ENCODE data around the gene CACNA1C. TPM values are rescaled to one million over a fixed set of nuclear protein-coding genes. Genes with fewer than 3 reads are reported as not detected.

Gene CACNA1C
- total RNA-seq, 3 donors from 2014 or later, result 2.6 to 11.8 (median 9.5) TPM

- Histone ChIP-seq H3K27ac (no peak overlapping the region), H3K36me3 (no peaks in the 10 kb centered on the region), H3K4me3 (no peak overlapping the region), H3K9me3 (no peaks in the 10 kb centered on the region), H3K27me3 (no peaks in the 10 kb centered on the region), H3K4me1 (no peaks in the 10 kb centered on the region)
- TF ChIP-seq POLR2AphosphoS5 (IDR thresholded peaks at IDR 0.05) (no peak), CTCF (IDR thresholded peaks at IDR 0.05) (no peak), POLR2A (IDR thresholded peaks at IDR 0.05) (no peak)
- DNase-seq (ENCODE audit: low spot score in 2 of 2), result no peak
- intact Hi-C loops (cut with DNase I; ENCODE audit: low total_unique reads), result no loop called here
Observed at GRCh38 chr12:2504577-2504976, 451.8 kb downstream of the CACNA1C start.

GRCh38 chr12:2507814-2508213 is 455.0 kb downstream of the CACNA1C start:
- H3K9me3 ChIP-seq, result no peaks in the 10 kb centered on the region
- no peak overlapping the region for H3K4me3 ChIP-seq
- DNase-seq (ENCODE audit: low spot score in 2 of 2), result no peak
- no peak overlapping the region for H3K27ac ChIP-seq
- no peaks in the 10 kb centered on the region for H3K4me1 ChIP-seq
- TF ChIP-seq CTCF (IDR thresholded peaks at IDR 0.05), result no peak
- no peak for TF ChIP-seq POLR2A (IDR thresholded peaks at IDR 0.05)
- no peak for TF ChIP-seq POLR2AphosphoS5 (IDR thresholded peaks at IDR 0.05)
- no peaks in the 10 kb centered on the region for H3K36me3 ChIP-seq
- H3K27me3 ChIP-seq, result no peaks in the 10 kb centered on the region
- intact Hi-C loops (cut with DNase I; ENCODE audit: low total_unique reads), result no loop called here

GRCh38 chr12:2509137-2509536 is 456.4 kb downstream of the CACNA1C start:
- intact Hi-C loops (cut with DNase I; ENCODE audit: low total_unique reads), result no loop called here
- H3K27me3 ChIP-seq, result no peaks in the 10 kb centered on the region
- no peak overlapping the region for H3K27ac ChIP-seq
- no peaks in the 10 kb centered on the region for H3K4me1 ChIP-seq
- H3K4me3 ChIP-seq, result no peak overlapping the region
- DNase-seq (ENCODE audit: low spot score in 2 of 2), result no peak
- no peak for TF ChIP-seq POLR2AphosphoS5 (IDR thresholded peaks at IDR 0.05)
- TF ChIP-seq POLR2A (IDR thresholded peaks at IDR 0.05), result no peak
- TF ChIP-seq CTCF (IDR thresholded peaks at IDR 0.05), result no peak
- no peaks in the 10 kb centered on the region for H3K9me3 ChIP-seq
- H3K36me3 ChIP-seq, result no peaks in the 10 kb centered on the region

DNA sequence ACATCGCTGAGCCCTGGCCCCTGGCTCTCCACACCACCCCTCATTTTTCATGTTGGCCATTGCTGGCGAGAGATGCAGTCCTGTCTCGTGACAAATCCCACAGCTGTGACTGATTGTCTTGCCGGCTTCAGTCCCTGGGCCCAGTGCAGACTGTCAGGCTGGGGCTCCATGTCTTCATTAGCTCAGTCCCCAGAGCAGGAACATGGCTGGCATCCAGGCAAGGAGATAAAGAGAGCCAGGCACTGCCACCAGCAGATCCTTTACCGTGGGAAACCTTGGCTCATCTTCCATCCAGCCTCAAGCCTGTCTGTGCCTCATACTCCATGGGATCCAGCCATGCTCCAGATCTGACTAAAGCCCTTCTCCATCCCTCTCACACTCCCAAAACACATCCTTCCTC is 457.3 kb downstream of the CACNA1C start:
- Histone ChIP-seq H3K4me1 (no peaks in the 10 kb centered on the region), H3K9me3 (no peaks in the 10 kb centered on the region), H3K36me3 (no peaks in the 10 kb centered on the region), H3K27me3 (no peaks in the 10 kb centered on the region), H3K27ac (no peak overlapping the region), H3K4me3 (no peak overlapping the region)
- no peak for TF ChIP-seq POLR2A (IDR thresholded peaks at IDR 0.05)
- no peak for TF ChIP-seq CTCF (IDR thresholded peaks at IDR 0.05)
- no peak for TF ChIP-seq POLR2AphosphoS5 (IDR thresholded peaks at IDR 0.05)
- no peak for DNase-seq (ENCODE audit: low spot score in 2 of 2)
- intact Hi-C loops (cut with DNase I; ENCODE audit: low total_unique reads), result no loop called here

DNA sequence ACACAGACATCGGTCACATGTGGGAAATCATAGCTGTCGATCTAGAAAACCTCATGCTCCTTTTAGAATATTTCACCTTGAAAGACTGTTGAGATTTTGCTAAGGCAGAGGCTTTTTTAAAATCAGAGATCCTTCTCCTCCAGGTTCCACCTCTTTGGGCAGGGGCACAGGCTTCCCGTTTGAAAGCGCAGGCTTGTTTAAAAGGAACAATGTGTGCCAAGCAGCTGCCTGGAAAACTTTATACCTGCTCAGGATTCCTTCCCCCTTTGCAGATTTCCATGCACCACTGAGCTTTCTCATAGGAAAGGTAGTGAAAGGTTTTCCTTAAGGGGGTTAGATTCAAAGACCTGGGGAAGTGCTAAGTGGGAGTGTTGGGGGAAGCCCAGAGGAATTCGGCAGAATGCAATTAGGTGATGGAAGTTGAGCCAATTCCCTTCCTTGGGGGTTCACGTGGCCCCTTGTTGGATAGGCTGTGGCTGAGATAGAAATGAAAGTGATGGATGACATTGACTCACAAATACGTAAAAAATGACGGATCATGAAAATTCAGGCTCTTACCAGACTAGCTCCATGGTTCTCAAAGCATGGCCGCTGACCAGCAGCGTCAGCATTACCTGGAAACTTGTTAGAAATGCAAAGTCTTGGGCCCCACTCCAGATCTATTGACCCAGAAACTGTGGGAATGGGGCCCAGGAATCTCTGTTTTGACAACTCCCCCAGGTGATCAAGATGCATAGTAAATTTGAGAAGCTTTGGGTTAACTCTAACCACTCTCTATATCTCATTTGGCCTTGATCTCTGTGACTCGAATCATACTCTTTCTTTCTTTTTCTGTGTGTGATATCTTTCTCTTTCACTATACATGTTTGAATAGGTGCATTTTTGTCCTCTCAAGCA is 460.6 kb downstream of the CACNA1C start:
- no peaks in the 10 kb centered on the region for H3K9me3 ChIP-seq
- H3K27ac ChIP-seq, result no peak overlapping the region
- H3K4me1 ChIP-seq, result no peaks in the 10 kb centered on the region
- no peak for DNase-seq (ENCODE audit: low spot score in 2 of 2)
- TF ChIP-seq POLR2AphosphoS5 (IDR thresholded peaks at IDR 0.05) (no peak), CTCF (IDR thresholded peaks at IDR 0.05) (no peak), POLR2A (IDR thresholded peaks at IDR 0.05) (no peak)
- H3K4me3 ChIP-seq, result no peak overlapping the region
- no peaks in the 10 kb centered on the region for H3K27me3 ChIP-seq
- intact Hi-C loops (cut with DNase I; ENCODE audit: low total_unique reads), result no loop called here
- H3K36me3 ChIP-seq, result no peaks in the 10 kb centered on the region
